HL-60 (cell line): ENCODE data around the gene ZNF749.

Source experiments
- POLR2AphosphoS5 ChIP-seq: IDR thresholded peaks from 2 replicates; pipeline ENCODE4 v1.6.1; 2012; ENCODE audit warnings: low read depth
- TF ChIP-seq, protein P1 (sequence below): IDR thresholded peaks from one replicate; pipeline ENCODE4 v1.5.1; 2011; ENCODE audit warnings: low read length, control low read depth, inconsistent platforms; ENCODE audit not compliant: insufficient read depth
- TF ChIP-seq, protein P2 (sequence below): IDR thresholded peaks from 2 replicates; pipeline ENCODE4 v1.6.1; 2012; ENCODE audit warnings: low read depth; ENCODE audit not compliant: insufficient replicate concordance

DNA sequence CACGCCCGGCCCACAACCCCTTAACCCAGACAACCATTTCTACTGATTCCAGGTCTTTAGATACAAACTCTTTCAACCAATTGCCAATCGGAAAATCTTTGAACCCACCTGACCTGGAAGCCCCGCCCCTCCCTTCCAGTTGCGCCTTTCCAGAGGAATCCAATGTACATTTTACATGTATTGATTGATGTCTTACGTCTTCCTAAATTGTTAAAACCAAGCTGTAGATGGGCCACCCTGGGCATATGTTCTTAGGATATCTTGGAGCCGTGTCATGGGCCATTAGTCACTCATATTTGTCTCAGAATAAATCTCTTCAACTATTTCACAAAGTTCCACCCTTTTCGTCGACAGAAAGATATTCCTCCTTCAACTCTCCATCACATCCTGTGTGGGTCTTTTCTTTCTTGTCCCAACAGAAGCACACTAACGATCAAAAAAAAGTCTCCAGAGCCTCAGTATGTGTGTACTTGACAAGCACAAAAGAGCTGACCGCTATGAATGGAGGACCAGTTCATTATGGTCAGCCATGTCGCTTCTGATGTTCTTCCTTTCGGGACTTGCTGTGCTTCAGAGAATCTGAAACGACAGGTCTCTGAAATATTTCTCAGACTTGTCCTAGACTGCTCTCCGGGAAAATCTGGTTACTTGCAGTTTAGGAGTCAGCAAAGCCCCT lies 601 bp upstream of the ZNF749 start:
- TF ChIP-seq, protein P1, sequence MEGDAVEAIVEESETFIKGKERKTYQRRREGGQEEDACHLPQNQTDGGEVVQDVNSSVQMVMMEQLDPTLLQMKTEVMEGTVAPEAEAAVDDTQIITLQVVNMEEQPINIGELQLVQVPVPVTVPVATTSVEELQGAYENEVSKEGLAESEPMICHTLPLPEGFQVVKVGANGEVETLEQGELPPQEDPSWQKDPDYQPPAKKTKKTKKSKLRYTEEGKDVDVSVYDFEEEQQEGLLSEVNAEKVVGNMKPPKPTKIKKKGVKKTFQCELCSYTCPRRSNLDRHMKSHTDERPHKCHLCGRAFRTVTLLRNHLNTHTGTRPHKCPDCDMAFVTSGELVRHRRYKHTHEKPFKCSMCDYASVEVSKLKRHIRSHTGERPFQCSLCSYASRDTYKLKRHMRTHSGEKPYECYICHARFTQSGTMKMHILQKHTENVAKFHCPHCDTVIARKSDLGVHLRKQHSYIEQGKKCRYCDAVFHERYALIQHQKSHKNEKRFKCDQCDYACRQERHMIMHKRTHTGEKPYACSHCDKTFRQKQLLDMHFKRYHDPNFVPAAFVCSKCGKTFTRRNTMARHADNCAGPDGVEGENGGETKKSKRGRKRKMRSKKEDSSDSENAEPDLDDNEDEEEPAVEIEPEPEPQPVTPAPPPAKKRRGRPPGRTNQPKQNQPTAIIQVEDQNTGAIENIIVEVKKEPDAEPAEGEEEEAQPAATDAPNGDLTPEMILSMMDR = no peak
- no peak for TF ChIP-seq POLR2AphosphoS5
- TF ChIP-seq, protein P2, sequence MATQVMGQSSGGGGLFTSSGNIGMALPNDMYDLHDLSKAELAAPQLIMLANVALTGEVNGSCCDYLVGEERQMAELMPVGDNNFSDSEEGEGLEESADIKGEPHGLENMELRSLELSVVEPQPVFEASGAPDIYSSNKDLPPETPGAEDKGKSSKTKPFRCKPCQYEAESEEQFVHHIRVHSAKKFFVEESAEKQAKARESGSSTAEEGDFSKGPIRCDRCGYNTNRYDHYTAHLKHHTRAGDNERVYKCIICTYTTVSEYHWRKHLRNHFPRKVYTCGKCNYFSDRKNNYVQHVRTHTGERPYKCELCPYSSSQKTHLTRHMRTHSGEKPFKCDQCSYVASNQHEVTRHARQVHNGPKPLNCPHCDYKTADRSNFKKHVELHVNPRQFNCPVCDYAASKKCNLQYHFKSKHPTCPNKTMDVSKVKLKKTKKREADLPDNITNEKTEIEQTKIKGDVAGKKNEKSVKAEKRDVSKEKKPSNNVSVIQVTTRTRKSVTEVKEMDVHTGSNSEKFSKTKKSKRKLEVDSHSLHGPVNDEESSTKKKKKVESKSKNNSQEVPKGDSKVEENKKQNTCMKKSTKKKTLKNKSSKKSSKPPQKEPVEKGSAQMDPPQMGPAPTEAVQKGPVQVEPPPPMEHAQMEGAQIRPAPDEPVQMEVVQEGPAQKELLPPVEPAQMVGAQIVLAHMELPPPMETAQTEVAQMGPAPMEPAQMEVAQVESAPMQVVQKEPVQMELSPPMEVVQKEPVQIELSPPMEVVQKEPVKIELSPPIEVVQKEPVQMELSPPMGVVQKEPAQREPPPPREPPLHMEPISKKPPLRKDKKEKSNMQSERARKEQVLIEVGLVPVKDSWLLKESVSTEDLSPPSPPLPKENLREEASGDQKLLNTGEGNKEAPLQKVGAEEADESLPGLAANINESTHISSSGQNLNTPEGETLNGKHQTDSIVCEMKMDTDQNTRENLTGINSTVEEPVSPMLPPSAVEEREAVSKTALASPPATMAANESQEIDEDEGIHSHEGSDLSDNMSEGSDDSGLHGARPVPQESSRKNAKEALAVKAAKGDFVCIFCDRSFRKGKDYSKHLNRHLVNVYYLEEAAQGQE = no peak
